HepG2 (cell line): ENCODE data around the gene DPM2. TPM values are rescaled to one million over a fixed set of nuclear protein-coding genes. Genes with fewer than 3 reads are reported as not detected.

ENCODE experiments used
- ATF5 ChIP-seq: sonication (generic); formaldehyde crosslinking; IDR thresholded peaks from 2 replicates; pipeline ENCODE4 v1.4.0; 2020; ENCODE audit warnings: mild to moderate bottlenecking, low read depth, missing genetic modification reagents
- MTA3 ChIP-seq: sonication (generic); formaldehyde crosslinking; IDR thresholded peaks from 2 replicates; pipeline ENCODE4 v1.4.0; 2020; ENCODE audit warnings: missing genetic modification reagents
- MZF1 ChIP-seq: sonication (generic); formaldehyde crosslinking; IDR thresholded peaks from 2 replicates; pipeline ENCODE4 v1.8.1; 2023; ENCODE audit warnings: mild to moderate bottlenecking, missing genetic modification reagents, borderline replicate concordance
- RBM39 ChIP-seq: fragments of 200-400 bp; formaldehyde crosslinking; IDR thresholded peaks from one replicate; pipeline ENCODE4 v1.6.1; 2018; ENCODE audit warnings: antibody characterized with exemption, mild to moderate bottlenecking, low read depth, low read length; ENCODE audit not compliant: poor library complexity, severe bottlenecking
- RFX1 ChIP-seq: fragments of 450-650 bp; IDR thresholded peaks from 2 replicates; pipeline ENCODE4 v1.6.1; 2017
- SP2 ChIP-seq: sonication (generic); formaldehyde crosslinking; IDR thresholded peaks from 2 replicates; pipeline ENCODE4 v1.5.1; 2020; ENCODE audit warnings: mild to moderate bottlenecking, missing genetic modification reagents
- TEAD2 ChIP-seq: sonication (generic); formaldehyde crosslinking; IDR thresholded peaks from 2 replicates; pipeline ENCODE4 v1.9.0; 2021; ENCODE audit warnings: missing genetic modification reagents
- YY1 ChIP-seq: IDR thresholded peaks from 2 replicates; pipeline ENCODE4 v1.6.1; 2011; ENCODE audit warnings: low read length, low read depth, moderate library complexity, mild to moderate bottlenecking; ENCODE audit not compliant: insufficient read depth, insufficient replicate concordance
- ZBTB8A ChIP-seq: sonication (generic); formaldehyde crosslinking; IDR thresholded peaks from 2 replicates; pipeline ENCODE4 v1.4.0; 2020; ENCODE audit warnings: mild to moderate bottlenecking, low read depth, missing genetic modification reagents, borderline replicate concordance
- ZFY ChIP-seq: sonication (generic); formaldehyde crosslinking; IDR thresholded peaks from 2 replicates; pipeline ENCODE4 v1.4.0; 2020; ENCODE audit warnings: missing genetic modification reagents
- ZHX2 ChIP-seq, 2 experiments: sonication (generic) in 1 of 2; formaldehyde crosslinking in 1 of 2; IDR thresholded peaks; 2 replicates each; pipeline versions ENCODE4 v1.6.1 to v1.9.0; 2014 to 2022; ENCODE audit warnings: antibody characterized with exemption in 1 of 2, borderline replicate concordance in 1 of 2, inconsistent platforms in 1 of 2, low read depth in 1 of 2, missing genetic modification reagents in 1 of 2
- ZNF20 ChIP-seq: sonication (generic); formaldehyde crosslinking; IDR thresholded peaks from 2 replicates; pipeline ENCODE4 v1.4.0; 2020; ENCODE audit warnings: mild to moderate bottlenecking, moderate library complexity, missing genetic modification reagents
- ZNF234 ChIP-seq: sonication (generic); formaldehyde crosslinking; conservative IDR thresholded peaks from 2 replicates; pipeline ENCODE4 v1.5.1; 2020; ENCODE audit warnings: mild to moderate bottlenecking, missing genetic modification reagents
- ZNF264 ChIP-seq: sonication (generic); formaldehyde crosslinking; IDR thresholded peaks from 2 replicates; pipeline ENCODE4 v1.4.0; 2020; ENCODE audit warnings: missing genetic modification reagents
- ZNF33B ChIP-seq: sonication (generic); formaldehyde crosslinking; IDR thresholded peaks from 2 replicates; pipeline ENCODE4 v1.5.1; 2020; ENCODE audit warnings: mild to moderate bottlenecking, missing genetic modification reagents
- ZNF460 ChIP-seq: sonication (generic); formaldehyde crosslinking; IDR thresholded peaks from 2 replicates; pipeline ENCODE4 v1.5.1; 2020; ENCODE audit warnings: missing genetic modification reagents, mild to moderate bottlenecking, borderline replicate concordance
- ZNF496 ChIP-seq: sonication (generic); formaldehyde crosslinking; IDR thresholded peaks from 2 replicates; pipeline ENCODE4 v1.8.1; 2023; ENCODE audit warnings: mild to moderate bottlenecking, moderate library complexity, missing genetic modification reagents; ENCODE audit not compliant: insufficient replicate concordance
- ZNF703 ChIP-seq: sonication (generic); formaldehyde crosslinking; IDR thresholded peaks from 2 replicates; pipeline ENCODE4 v1.5.1; 2020; ENCODE audit warnings: missing genetic modification reagents, mild to moderate bottlenecking, moderate library complexity, borderline replicate concordance
- ZNF850 ChIP-seq: sonication (generic); formaldehyde crosslinking; conservative IDR thresholded peaks from 2 replicates; pipeline ENCODE4 v1.9.0; 2021; ENCODE audit warnings: mild to moderate bottlenecking, missing genetic modification reagents
- polyA plus RNA-seq, 8 experiments: library from polyadenylated mRNA; depleted of rRNA in 3 of 8; stranded (reverse) in 7 of 8; unstranded in 1 of 8; fragments of >200 nt; fragmentation: Illumina TruSeq in 4 of 8; extraction: Trizol in 4 of 8; gene quantifications; 2 replicates each; pipeline versions ENCODE4 v1.2.1 to v1.2.3, GENCODE V29; 2011 to 2016; ENCODE audit warnings: low read depth in 4 of 8, missing spikeins in 1 of 8, mixed read lengths in 1 of 8; ENCODE audit not compliant: insufficient read depth in 1 of 8
- total RNA-seq, 5 experiments: library from RNA; depleted of rRNA; stranded (reverse); fragments of >200 nt; fragmentation: Illumina TruSeq; extraction: Trizol; gene quantifications; 2 replicates each; pipeline ENCODE4 v1.2.3, GENCODE V29; 2016; ENCODE audit warnings: low read depth in 1 of 5
- TF ChIP-seq, protein P1 (sequence below): sonication (generic); formaldehyde crosslinking; IDR thresholded peaks from 2 replicates; pipeline ENCODE4 v1.4.0; 2020; ENCODE audit warnings: missing genetic modification reagents

Gene DPM2
- total and polyA plus RNA-seq, 2 of the 13 experiments (the other 11 are each of a cell fraction or from before 2014, with no cell fraction given): 24.8 to 35.3 TPM

DNA sequence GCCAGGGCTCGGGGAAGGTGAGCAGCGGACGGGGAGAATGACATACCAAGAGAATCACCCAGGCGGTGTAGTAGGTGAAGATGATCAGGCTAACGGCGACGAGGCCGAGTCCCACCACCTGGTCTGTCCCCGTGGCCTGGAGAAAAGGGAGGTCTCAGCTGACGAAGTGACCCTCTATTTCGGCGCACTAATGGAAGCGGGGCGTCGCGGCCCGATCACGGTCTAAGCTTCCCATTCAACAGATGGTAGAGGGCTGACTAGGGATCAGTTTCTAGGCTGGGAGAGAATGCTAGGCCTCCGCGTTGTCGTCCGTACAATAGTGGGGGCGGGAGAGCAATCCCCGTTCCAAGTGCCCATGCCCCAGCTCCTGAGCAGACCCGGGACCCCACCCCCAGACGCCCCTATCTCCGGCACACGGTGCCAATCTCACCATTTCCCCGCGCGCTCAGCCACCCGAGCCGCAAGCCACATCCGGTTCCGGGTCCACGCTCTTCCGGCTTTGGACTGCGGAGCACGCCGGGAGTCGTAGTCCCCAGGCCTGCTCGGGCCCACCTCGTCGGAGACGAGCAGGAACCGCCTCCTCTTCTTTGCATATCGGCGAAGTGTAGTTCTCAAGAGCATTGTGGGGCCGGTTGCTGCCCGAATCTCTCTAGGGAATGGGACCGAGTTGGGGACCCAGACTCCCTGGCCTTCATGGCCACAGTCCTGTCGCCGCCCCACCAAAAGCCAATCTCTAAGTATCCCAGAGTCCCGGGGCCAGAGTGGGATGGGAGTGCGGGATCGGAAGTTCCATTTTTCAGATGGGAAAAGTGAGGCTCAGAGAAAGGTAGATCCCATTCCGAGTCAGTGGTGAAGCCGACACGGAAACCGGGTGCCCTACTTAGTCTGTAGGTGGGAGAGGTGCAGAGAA lies at the start of gene DPM2 (continued):
- TF ChIP-seq, protein P1, sequence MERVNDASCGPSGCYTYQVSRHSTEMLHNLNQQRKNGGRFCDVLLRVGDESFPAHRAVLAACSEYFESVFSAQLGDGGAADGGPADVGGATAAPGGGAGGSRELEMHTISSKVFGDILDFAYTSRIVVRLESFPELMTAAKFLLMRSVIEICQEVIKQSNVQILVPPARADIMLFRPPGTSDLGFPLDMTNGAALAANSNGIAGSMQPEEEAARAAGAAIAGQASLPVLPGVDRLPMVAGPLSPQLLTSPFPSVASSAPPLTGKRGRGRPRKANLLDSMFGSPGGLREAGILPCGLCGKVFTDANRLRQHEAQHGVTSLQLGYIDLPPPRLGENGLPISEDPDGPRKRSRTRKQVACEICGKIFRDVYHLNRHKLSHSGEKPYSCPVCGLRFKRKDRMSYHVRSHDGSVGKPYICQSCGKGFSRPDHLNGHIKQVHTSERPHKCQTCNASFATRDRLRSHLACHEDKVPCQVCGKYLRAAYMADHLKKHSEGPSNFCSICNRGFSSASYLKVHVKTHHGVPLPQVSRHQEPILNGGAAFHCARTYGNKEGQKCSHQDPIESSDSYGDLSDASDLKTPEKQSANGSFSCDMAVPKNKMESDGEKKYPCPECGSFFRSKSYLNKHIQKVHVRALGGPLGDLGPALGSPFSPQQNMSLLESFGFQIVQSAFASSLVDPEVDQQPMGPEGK (CRISPR knock-in tag): no peak
- no peak for TF ChIP-seq ZNF703 (CRISPR knock-in tag)
- no peak for TF ChIP-seq ZBTB8A
- no peak for TF ChIP-seq RBM39
- TF ChIP-seq MTA3: no peak
- peak; percentile 89 for TF ChIP-seq ZFY (CRISPR knock-in tag)
- TF ChIP-seq ZNF496 (CRISPR knock-in tag): no peak
- no peak for TF ChIP-seq ZNF234 (CRISPR knock-in tag)
- no peak for TF ChIP-seq TEAD2 (CRISPR knock-in tag)
- TF ChIP-seq RFX1: no peak
- no peak for TF ChIP-seq ZNF264
- peak; percentile 73 for TF ChIP-seq YY1
- TF ChIP-seq ATF5 (CRISPR knock-in tag): no peak
- TF ChIP-seq ZNF850 (CRISPR knock-in tag): no peak
- TF ChIP-seq ZNF460: no peak; the same call in 1 of the 2 replicates
- TF ChIP-seq ZNF20 (CRISPR knock-in tag): no peak
- no peak for TF ChIP-seq MZF1 (CRISPR knock-in tag)
- no peak for TF ChIP-seq ZNF33B
- peak; percentile 59; the same call in 1 of the 2 replicates for TF ChIP-seq SP2 (CRISPR knock-in tag)
- peak; percentile 50; the same call in 1 of the 2 replicates for TF ChIP-seq ZHX2 (IDR thresholded peaks at IDR 0.05; ENCODE audit: low read depth)
- TF ChIP-seq ZHX2 (CRISPR knock-in tag; IDR thresholded peaks at IDR 0.05; ENCODE audit: borderline replicate concordance): 0 out of 2 replicates have a peak, but pooled peaks have one; percentile 42
